Measurements from ENCODE around the gene FBXL20.
"Not testable (repeated sequence)": the region's sequence is repeated elsewhere in the genome, so short reads cannot be mapped to it uniquely, and the experiment has no call there.

Gene FBXL20, protein sequence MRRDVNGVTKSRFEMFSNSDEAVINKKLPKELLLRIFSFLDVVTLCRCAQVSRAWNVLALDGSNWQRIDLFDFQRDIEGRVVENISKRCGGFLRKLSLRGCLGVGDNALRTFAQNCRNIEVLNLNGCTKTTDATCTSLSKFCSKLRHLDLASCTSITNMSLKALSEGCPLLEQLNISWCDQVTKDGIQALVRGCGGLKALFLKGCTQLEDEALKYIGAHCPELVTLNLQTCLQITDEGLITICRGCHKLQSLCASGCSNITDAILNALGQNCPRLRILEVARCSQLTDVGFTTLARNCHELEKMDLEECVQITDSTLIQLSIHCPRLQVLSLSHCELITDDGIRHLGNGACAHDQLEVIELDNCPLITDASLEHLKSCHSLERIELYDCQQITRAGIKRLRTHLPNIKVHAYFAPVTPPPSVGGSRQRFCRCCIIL

DNA sequence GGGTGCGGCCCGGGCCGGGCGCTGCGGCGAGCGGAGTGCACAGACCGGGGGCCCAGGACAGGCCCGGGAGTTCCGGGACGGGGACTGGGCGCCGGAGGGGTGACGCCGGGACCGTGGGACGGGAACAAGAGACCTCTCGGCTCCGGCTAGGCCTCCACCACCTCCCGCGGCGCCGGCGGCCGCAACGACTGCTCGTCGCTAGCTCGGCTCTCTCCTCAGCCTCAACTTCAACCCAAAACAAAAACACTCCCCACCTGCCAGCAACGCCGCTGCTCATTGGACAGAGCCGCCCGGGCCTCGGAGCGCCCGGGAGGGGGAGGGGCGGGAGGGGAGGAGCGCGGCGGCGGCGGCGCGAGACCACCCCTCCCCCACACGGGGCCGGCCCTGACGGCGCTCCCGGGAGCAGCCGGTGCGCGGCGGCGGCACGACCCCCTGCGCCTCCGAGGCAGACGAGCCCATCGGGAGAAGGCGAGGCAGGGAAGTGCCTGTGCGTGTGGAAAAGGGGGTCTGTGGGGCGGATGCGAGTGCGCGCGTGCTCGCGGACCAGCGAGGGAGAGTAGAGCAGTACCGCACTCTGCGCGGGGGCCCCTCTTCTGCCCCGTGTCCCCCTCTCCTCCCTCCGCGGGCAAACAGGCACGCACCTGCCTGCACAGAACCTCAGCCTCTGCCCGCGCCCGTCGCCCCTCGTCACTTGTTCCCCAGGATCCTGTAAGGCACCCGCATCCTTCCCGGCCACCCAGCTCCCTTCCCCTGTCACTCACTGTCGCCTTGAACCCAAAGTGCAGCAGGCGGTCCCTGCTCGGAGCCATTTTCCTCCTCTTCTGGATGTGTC, at the start of gene FBXL20:
FBXL20 (minus strand) TSS at position 215 of the 832 bp plus-strand sequence. CDS start 224 bp downstream, outside the sequence.
- Mint-ChIP-seq H3K36me3 (ENCODE audit: low read depth) (peaks cover 30% of the 10 kb centered on the region), H3K4me1 (ENCODE audit: low read depth) (peaks cover 13% of the 10 kb centered on the region)
- intact Hi-C loops (cut with micrococcal nuclease): loop anchor here (10.0 kb wide), 1 partner anchor 127 kb away; no protein-coding TSS in a partner anchor

GRCh38 chr17:39450847-39451581, 49.6 kb upstream of the FBXL20 start, which contains the start of gene MED1:
MED1 (minus strand) TSS chr17:39451263; CDS start chr17:39451062, 201 bp downstream.
- Mint-ChIP-seq H3K36me3 (ENCODE audit: low read depth) (peaks cover 32% of the 10 kb centered on the region), H3K27ac (peak within 1 kb of the TSS; percentile 95), H3K4me3 (peak within 1 kb of the TSS; percentile 93), H3K27me3 (no peaks in the 10 kb centered on the region), H3K4me1 (ENCODE audit: low read depth) (peaks cover 10% of the 10 kb centered on the region), H3K9me3 (no peaks in the 10 kb centered on the region)
- intact Hi-C loops (cut with micrococcal nuclease): loop anchor here (1.0 kb wide), 1 partner anchor 10 kb away; the partner anchor contains the start of gene CDK12

More for the DNA sequence above, at the start of gene FBXL20:
- peak within 1 kb of the TSS; percentile 95 for H3K27ac Mint-ChIP-seq
- H3K9me3 Mint-ChIP-seq: no peaks in the 10 kb centered on the region
- H3K27me3 Mint-ChIP-seq: no peaks in the 10 kb centered on the region
- H3K4me3 Mint-ChIP-seq: peak within 1 kb of the TSS; percentile 98

GRCh38 chr17:39450051-39450450, 48.6 kb upstream of the FBXL20 start:
- Mint-ChIP-seq H3K9me3 (no peaks in the 10 kb centered on the region), H3K4me1 (ENCODE audit: low read depth) (peaks cover 10% of the 10 kb centered on the region), H3K36me3 (ENCODE audit: low read depth) (peaks cover 42% of the 10 kb centered on the region), H3K27me3 (no peaks in the 10 kb centered on the region), H3K4me3 (peak overlapping the region; percentile 93), H3K27ac (no peak overlapping the region)
- intact Hi-C loops (cut with micrococcal nuclease): no loop called here

- Mint-ChIP-seq H3K4me1 (ENCODE audit: low read depth) (peaks cover 10% of the 10 kb centered on the region), H3K27me3 (no peaks in the 10 kb centered on the region)
Observed at GRCh38 chr17:39447561-39447960, 46.1 kb upstream of the FBXL20 start.

DNA sequence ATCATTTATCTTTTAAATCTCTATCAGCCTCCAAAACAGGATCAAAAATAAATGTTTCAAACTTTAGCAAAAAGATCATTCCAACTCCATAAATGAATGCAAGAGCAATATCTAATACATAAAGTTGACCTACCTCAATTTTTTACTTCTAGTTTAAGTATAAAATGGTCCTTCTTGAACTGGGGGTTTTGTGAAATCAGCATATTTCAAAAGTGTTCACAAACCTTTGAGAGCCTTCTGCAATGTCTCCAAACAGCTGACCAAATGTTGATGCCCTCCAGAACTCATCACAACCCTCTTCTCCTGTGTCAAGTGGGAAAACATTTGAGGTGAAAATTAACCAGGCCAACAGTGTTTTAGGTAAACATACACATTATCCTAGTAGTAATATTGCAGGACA, 41.9 kb upstream of the FBXL20 start:
- no peaks in the 10 kb centered on the region for H3K9me3 Mint-ChIP-seq
- H3K36me3 Mint-ChIP-seq (ENCODE audit: low read depth): peaks cover 99% of the 10 kb centered on the region
- intact Hi-C loops (cut with micrococcal nuclease): no loop called here
- H3K4me3 Mint-ChIP-seq: no peak overlapping the region
- no peaks in the 10 kb centered on the region for H3K27me3 Mint-ChIP-seq
- H3K27ac Mint-ChIP-seq: no peak overlapping the region
- H3K4me1 Mint-ChIP-seq (ENCODE audit: low read depth): no peaks in the 10 kb centered on the region

More at GRCh38 chr17:39447561-39447960, 46.1 kb upstream of the FBXL20 start:
- no peaks in the 10 kb centered on the region for H3K9me3 Mint-ChIP-seq
- no peak overlapping the region for H3K4me3 Mint-ChIP-seq
- peaks cover 66% of the 10 kb centered on the region for H3K36me3 Mint-ChIP-seq (ENCODE audit: low read depth)
- no peak overlapping the region for H3K27ac Mint-ChIP-seq
- intact Hi-C loops (cut with micrococcal nuclease): no loop called here

DNA sequence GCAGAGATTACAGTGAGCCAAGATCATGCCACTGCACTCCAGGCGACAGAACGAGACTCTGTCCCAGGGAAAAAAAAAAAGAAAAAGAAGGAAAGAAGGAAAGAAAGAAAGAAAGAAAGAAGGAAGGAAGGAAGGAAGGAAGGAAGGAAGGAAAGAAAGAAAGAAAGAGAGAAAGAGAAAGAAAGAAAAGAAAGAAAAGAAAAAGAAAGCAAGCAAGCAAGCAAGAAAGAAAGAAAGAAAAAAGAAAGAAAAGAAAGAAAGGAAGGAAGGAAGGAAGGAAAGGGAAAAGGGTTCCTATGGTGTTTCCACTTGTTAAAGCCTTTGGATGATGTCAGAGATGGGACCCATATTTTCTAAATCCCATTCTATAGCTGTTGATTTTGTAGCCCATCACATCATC, 38.4 kb upstream of the FBXL20 start:
- H3K9me3 Mint-ChIP-seq; H3K27ac Mint-ChIP-seq; intact Hi-C loops (cut with micrococcal nuclease); H3K27me3 Mint-ChIP-seq; H3K4me1 Mint-ChIP-seq (ENCODE audit: low read depth); H3K4me3 Mint-ChIP-seq: not testable (repeated sequence)
- peaks cover 100% of the 10 kb centered on the region for H3K36me3 Mint-ChIP-seq (ENCODE audit: low read depth)

GRCh38 chr17:39429600-39429999, 28.2 kb upstream of the FBXL20 start:
- H3K4me3 Mint-ChIP-seq: no peak overlapping the region
- H3K27ac Mint-ChIP-seq: no peak overlapping the region
- peaks cover 98% of the 10 kb centered on the region for H3K36me3 Mint-ChIP-seq (ENCODE audit: low read depth)
- H3K9me3 Mint-ChIP-seq: no peaks in the 10 kb centered on the region
- no peaks in the 10 kb centered on the region for H3K27me3 Mint-ChIP-seq
- H3K4me1 Mint-ChIP-seq (ENCODE audit: low read depth): no peaks in the 10 kb centered on the region
- intact Hi-C loops (cut with micrococcal nuclease): loop anchor here (10.0 kb wide), 1 partner anchor 85 kb away; no protein-coding TSS in a partner anchor

GRCh38 chr17:39416141-39416540, 14.7 kb upstream of the FBXL20 start:
- intact Hi-C loops (cut with micrococcal nuclease): no loop called here
- Mint-ChIP-seq H3K27me3 (no peaks in the 10 kb centered on the region), H3K9me3 (no peaks in the 10 kb centered on the region), H3K4me3 (no peak overlapping the region), H3K36me3 (ENCODE audit: low read depth) (peaks cover 95% of the 10 kb centered on the region), H3K27ac (no peak overlapping the region), H3K4me1 (ENCODE audit: low read depth) (no peaks in the 10 kb centered on the region)

DNA sequence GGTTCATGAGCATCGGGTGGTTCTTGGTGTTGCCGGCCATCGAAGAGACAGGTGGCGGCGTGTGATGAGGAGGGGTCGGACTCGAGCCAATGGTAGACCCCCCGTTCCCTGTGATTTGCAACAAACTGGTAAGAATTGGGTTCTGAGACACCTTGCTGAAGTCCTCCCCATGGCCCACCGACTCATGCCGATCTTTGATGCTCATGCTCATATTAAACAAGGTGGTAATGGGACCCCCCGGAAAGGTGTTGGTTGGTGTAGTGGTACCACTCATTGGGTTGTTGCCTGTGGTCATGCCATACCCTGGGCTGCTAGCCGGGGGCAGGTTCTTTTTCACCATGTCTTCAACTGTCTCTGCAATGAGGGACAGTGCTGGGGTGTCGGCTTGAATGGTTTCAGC, 8.9 kb upstream of the FBXL20 start:
- no peak overlapping the region for H3K27ac Mint-ChIP-seq
- H3K36me3 Mint-ChIP-seq (ENCODE audit: low read depth): peaks cover 85% of the 10 kb centered on the region
- intact Hi-C loops (cut with micrococcal nuclease): no loop called here
- H3K4me1 Mint-ChIP-seq (ENCODE audit: low read depth): no peaks in the 10 kb centered on the region
- no peak overlapping the region for H3K4me3 Mint-ChIP-seq
- no peaks in the 10 kb centered on the region for H3K27me3 Mint-ChIP-seq
- H3K9me3 Mint-ChIP-seq: no peaks in the 10 kb centered on the region

DNA sequence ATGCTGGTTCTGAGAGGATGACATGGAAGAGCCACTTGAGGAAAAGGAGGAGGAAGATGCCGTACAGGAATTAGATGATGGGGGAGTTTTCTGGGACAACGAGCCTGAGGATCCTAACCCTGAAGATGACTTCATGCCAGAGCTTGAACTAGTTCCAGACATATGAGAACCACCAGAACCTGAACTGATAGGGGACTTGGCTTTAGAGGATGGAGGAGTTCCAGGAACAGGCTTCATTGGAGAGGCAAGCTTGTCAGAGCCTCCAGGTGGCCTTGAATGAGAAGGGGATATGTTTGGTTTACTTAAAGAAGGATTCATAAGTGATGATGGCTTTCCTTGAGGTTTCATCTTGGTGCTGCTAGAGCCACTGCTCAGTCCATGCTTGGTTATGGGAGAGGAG, 6.9 kb upstream of the FBXL20 start:
- H3K27me3 Mint-ChIP-seq: no peaks in the 10 kb centered on the region
- no peaks in the 10 kb centered on the region for H3K4me1 Mint-ChIP-seq (ENCODE audit: low read depth)
- no peaks in the 10 kb centered on the region for H3K9me3 Mint-ChIP-seq
- H3K27ac Mint-ChIP-seq: no peak overlapping the region
- H3K4me3 Mint-ChIP-seq: no peak overlapping the region
- intact Hi-C loops (cut with micrococcal nuclease): loop anchor here (10.0 kb wide), 1 partner anchor 134 kb away; no protein-coding TSS in a partner anchor
- peaks cover 72% of the 10 kb centered on the region for H3K36me3 Mint-ChIP-seq (ENCODE audit: low read depth)

DNA sequence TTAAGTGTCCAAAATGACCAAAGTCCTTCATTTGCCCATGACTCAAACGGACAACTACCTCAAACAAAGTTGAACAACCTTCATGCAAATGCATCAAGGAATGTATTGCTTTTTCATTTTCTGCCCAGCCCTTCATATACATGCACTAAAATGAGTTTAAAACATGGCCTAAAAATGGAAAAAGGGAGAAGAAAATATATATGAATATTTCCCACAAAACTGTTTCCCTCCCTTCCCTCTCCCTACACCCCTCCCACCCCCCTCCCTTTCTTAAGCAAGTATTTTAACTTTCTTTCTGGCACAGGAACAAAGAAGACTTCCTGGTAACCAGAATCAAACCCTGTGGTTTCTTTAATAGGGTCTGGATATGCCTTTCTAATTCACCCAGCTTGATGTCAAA, 5.5 kb upstream of the FBXL20 start:
- no peak overlapping the region for H3K4me3 Mint-ChIP-seq
- H3K4me1 Mint-ChIP-seq (ENCODE audit: low read depth): no peaks in the 10 kb centered on the region
- H3K9me3 Mint-ChIP-seq: no peaks in the 10 kb centered on the region
- H3K27me3 Mint-ChIP-seq: no peaks in the 10 kb centered on the region
- intact Hi-C loops (cut with micrococcal nuclease): loop anchor here (10.0 kb wide), 1 partner anchor 132 kb away; no protein-coding TSS in a partner anchor
- H3K36me3 Mint-ChIP-seq (ENCODE audit: low read depth): peaks cover 62% of the 10 kb centered on the region
- no peak overlapping the region for H3K27ac Mint-ChIP-seq

GRCh38 chr17:39405436-39405835, 4.0 kb upstream of the FBXL20 start:
- no peaks in the 10 kb centered on the region for H3K9me3 Mint-ChIP-seq
- H3K27me3 Mint-ChIP-seq: no peaks in the 10 kb centered on the region
- H3K4me1 Mint-ChIP-seq (ENCODE audit: low read depth): peaks cover 4% of the 10 kb centered on the region
- intact Hi-C loops (cut with micrococcal nuclease): loop anchor here (10.0 kb wide), 1 partner anchor 131 kb away; no protein-coding TSS in a partner anchor
- H3K36me3 Mint-ChIP-seq (ENCODE audit: low read depth): peaks cover 62% of the 10 kb centered on the region
- no peak overlapping the region for H3K4me3 Mint-ChIP-seq
- no peak overlapping the region for H3K27ac Mint-ChIP-seq
